ENCODE data around the gene THADA. TPM values are rescaled to one million over a fixed set of nuclear protein-coding genes. Genes with fewer than 3 reads are reported as not detected.

THADA gene
- total RNA-seq, 1 experiment from 2014 or later = 20.1 TPM

DNA sequence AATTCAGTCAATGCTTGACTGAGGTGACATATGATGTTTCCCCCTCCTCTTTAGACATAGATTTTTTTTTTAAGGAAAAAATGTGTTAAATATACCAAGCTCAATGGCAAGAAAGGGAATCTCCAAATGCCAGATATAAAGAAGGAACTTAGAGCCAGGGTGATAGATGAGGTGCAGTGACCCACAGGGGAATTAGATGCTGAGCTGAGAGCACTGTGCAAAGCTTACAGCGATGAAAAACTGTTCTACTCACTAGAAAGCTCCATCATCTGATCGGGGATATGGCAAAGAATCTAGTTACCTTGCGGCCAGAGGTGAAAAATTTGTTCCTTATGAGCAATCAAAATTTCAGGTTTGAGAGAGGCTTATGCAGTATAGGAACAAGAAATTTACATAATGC, 218.5 kb downstream of the THADA start:
- DNase-seq = no peak
- Histone ChIP-seq H2AK5ac (ENCODE audit: insufficient read length, low read length) (no peak overlapping the region), H4K5ac (ENCODE audit: insufficient read length, low read depth, low read length) (no peak overlapping the region), H3K18ac (ENCODE audit: insufficient read length, low read depth, low read length) (no peak overlapping the region), H2BK20ac (ENCODE audit: low read depth, low read length, poor library complexity, severe bottlenecking) (no peak overlapping the region), H2AFZ (ENCODE audit: low read length) (no peak overlapping the region), H3K23ac (ENCODE audit: insufficient read length, low read depth, low read length) (no peak overlapping the region), H3K9me3 (ENCODE audit: control insufficient read depth, low read depth, low read length) (no peaks in the 10 kb centered on the region), H2BK120ac (ENCODE audit: low read depth, low read length, poor library complexity, severe bottlenecking) (no peak overlapping the region), H2BK15ac (ENCODE audit: low read depth, low read length) (no peak overlapping the region), H3K4me1 (ENCODE audit: insufficient read depth, low read length) (no peaks in the 10 kb centered on the region), H2BK5ac (ENCODE audit: insufficient read length, low read length) (no peak overlapping the region), H3K14ac (ENCODE audit: insufficient read depth, low read length) (no peak overlapping the region), H3K27me3 (ENCODE audit: insufficient read depth, low read length) (no peaks in the 10 kb centered on the region), H3K23me2 (ENCODE audit: insufficient read length, low read depth, low read length, poor library complexity, severe bottlenecking) (no peaks in the 10 kb centered on the region), H2BK12ac (ENCODE audit: insufficient read length, low read depth, low read length) (no peak overlapping the region), H3K27ac (ENCODE audit: insufficient read length, low read depth, low read length) (no peak overlapping the region), H3K79me1 (ENCODE audit: insufficient read depth, low read depth, low read length, poor library complexity, severe bottlenecking) (no peaks in the 10 kb centered on the region), H3K56ac (ENCODE audit: insufficient read length, low read depth, low read length) (no peak overlapping the region), H3K4me2 (ENCODE audit: insufficient read depth, insufficient read length, low read length) (no peak overlapping the region), H3K9ac (ENCODE audit: extremely low read depth, insufficient read length, low read length) (no peak overlapping the region), H3T11ph (ENCODE audit: low read length) (no peak overlapping the region), H4K8ac (replicated peaks; ENCODE audit: insufficient read length, low read depth, low read length) (no peak overlapping the region), H4K20me1 (ENCODE audit: control insufficient read depth, insufficient read depth, insufficient read length) (no peaks in the 10 kb centered on the region), H4K91ac (ENCODE audit: insufficient read length, low read depth, low read length) (no peak overlapping the region), H3K4ac (ENCODE audit: low read depth, low read length) (no peak overlapping the region), H3K79me2 (ENCODE audit: insufficient read depth, low read length) (no peaks in the 10 kb centered on the region)
- Mint-ChIP-seq H3K4me3 (no peak overlapping the region), H3K27ac (no peak overlapping the region), H3K9me3 (no peaks in the 10 kb centered on the region), H3K27me3 (ENCODE audit: low read depth) (no peaks in the 10 kb centered on the region), H3K36me3 (ENCODE audit: insufficient read depth in 1 of 3, low read depth in 3 of 3) (no peaks in the 10 kb centered on the region), H3K4me1 (peaks cover 0 to 6% of the 10 kb centered on the region in 2 experiments; a peak in 1 of 4 replicates)
- no CpG with 5 or more reads among the region's 3 CpGs for WGBS (ENCODE audit: extremely low coverage, insufficient read length, low lambda C conversion rate)
- TF ChIP-seq, protein P1, sequence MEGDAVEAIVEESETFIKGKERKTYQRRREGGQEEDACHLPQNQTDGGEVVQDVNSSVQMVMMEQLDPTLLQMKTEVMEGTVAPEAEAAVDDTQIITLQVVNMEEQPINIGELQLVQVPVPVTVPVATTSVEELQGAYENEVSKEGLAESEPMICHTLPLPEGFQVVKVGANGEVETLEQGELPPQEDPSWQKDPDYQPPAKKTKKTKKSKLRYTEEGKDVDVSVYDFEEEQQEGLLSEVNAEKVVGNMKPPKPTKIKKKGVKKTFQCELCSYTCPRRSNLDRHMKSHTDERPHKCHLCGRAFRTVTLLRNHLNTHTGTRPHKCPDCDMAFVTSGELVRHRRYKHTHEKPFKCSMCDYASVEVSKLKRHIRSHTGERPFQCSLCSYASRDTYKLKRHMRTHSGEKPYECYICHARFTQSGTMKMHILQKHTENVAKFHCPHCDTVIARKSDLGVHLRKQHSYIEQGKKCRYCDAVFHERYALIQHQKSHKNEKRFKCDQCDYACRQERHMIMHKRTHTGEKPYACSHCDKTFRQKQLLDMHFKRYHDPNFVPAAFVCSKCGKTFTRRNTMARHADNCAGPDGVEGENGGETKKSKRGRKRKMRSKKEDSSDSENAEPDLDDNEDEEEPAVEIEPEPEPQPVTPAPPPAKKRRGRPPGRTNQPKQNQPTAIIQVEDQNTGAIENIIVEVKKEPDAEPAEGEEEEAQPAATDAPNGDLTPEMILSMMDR (conservative IDR thresholded peaks at IDR 0.05) = no peak

Measured in H9 (cell line).